SK-N-SH (cell line): ENCODE measurements around the gene CFAP20.

Experiments
- CTCF ChIP-seq: fragments of 200-600 bp; sonication (generic); IDR thresholded peaks from 2 replicates; pipeline ENCODE4 v1.6.1; 2017; ENCODE audit warnings: antibody characterized with exemption, mild to moderate bottlenecking, moderate library complexity
- EP300 ChIP-seq, 2 experiments: IDR thresholded peaks; 2 replicates each; pipeline versions ENCODE4 v1.4.0 to v1.6.1; 2012; ENCODE audit warnings: borderline replicate concordance in 1 of 2, low read depth in 1 of 2, low read length in 1 of 2
- NRF1 ChIP-seq: IDR thresholded peaks from 2 replicates; pipeline ENCODE4 v1.6.1; 2012; ENCODE audit warnings: low read depth, mild to moderate bottlenecking, low read length
- POLR2AphosphoS5 ChIP-seq: IDR thresholded peaks from 2 replicates; pipeline ENCODE4 v1.6.1; 2012; ENCODE audit warnings: low read depth, low read length
- RFX5 ChIP-seq: IDR thresholded peaks from 2 replicates; pipeline ENCODE4 v1.6.1; 2012; ENCODE audit warnings: mild to moderate bottlenecking, improper control_type of control experiment, low read length
- SIN3A ChIP-seq: IDR thresholded peaks from 2 replicates; pipeline ENCODE4 v1.6.1; 2012; ENCODE audit warnings: low read depth, mild to moderate bottlenecking, low read length, moderate library complexity, borderline replicate concordance
- SMC3 ChIP-seq: IDR thresholded peaks from 2 replicates; pipeline ENCODE4 v1.6.1; 2012; ENCODE audit warnings: low read depth, low read length, improper control_type of control experiment
- TCF12 ChIP-seq: IDR thresholded peaks from 2 replicates; pipeline ENCODE4 v1.4.0; 2012
- YY1 ChIP-seq: IDR thresholded peaks from 2 replicates; pipeline ENCODE4 v1.4.0; 2012; ENCODE audit warnings: low read depth, mild to moderate bottlenecking

GRCh38 chr16:58094791-58095574, 34.2 kb downstream of the CFAP20 start:
- TF ChIP-seq NRF1, result no peak
- TF ChIP-seq YY1, result no peak
- no peak for TF ChIP-seq CTCF
- no peak for TF ChIP-seq SIN3A
- TF ChIP-seq POLR2AphosphoS5, result no peak
- no peak for TF ChIP-seq SMC3
- TF ChIP-seq EP300 (IDR thresholded peaks at IDR 0.05; ENCODE audit: borderline replicate concordance in 1 of 2, low read depth in 1 of 2, low read length in 1 of 2), result no peak
- TF ChIP-seq TCF12, result no peak
- no peak for TF ChIP-seq RFX5
